GM21381 (cell line): ENCODE data around the gene THSD7B.
"Not testable (repeated sequence)": the region's sequence is repeated elsewhere in the genome, so short reads cannot be mapped to it uniquely, and the experiment has no call there.

ENCODE experiments used
- ATAC-seq: cut with Tn5 transposase; IDR thresholded peaks from one replicate; pipeline ENCODE4 v1.9.1; 2021; ENCODE audit warnings: mild to moderate bottlenecking, moderate library complexity; ENCODE audit not compliant: unreplicated experiment

Gene THSD7B

GRCh38 chr2:137031731-137032130 is 266.4 kb downstream of the THSD7B start:
- no peak for ATAC-seq

DNA sequence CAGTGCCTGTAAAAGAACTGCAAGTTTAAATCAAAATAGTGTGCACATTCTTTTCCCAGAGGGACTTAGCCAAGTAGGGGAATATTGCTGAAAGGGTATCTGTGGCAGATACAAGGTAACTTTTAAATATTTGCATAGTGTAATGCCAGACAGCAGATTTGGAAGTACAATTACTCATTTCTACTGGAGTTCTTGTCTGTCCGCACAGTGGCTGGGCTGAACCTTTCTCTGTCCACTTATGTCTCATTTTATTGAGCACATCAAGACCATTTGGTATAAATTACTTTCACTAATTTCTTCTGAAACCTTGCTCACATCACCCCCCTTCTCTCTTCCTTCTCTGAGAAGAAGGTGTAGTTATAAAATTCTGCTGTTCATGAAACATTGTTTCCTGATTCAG is 271.3 kb downstream of the THSD7B start:
- no peak for ATAC-seq

GRCh38 chr2:137039482-137040152 is 274.3 kb downstream of the THSD7B start:
- ATAC-seq: no peak

GRCh38 chr2:137047369-137047768 is 282.0 kb downstream of the THSD7B start:
- no peak for ATAC-seq

GRCh38 chr2:137048455-137048854 is 283.1 kb downstream of the THSD7B start:
- ATAC-seq: no peak

DNA sequence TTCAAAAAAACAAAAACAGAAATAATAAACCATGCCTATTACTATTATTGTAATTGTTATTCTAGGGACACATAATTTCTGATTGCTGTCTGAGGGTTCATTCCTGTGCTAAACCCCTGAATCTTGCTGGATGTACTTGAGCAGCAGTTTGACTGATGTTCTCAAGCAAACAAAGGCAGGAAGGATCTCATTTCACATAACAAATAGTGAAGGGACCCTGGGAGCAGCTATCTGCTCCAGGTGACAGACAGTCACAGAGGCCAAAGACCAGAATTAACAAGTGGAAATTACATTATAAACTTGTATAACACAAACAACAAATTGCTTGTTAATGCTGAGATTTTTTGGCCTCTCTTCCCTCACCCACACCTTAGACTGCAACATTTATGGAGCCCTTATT is 284.2 kb downstream of the THSD7B start:
- ATAC-seq: no peak

DNA sequence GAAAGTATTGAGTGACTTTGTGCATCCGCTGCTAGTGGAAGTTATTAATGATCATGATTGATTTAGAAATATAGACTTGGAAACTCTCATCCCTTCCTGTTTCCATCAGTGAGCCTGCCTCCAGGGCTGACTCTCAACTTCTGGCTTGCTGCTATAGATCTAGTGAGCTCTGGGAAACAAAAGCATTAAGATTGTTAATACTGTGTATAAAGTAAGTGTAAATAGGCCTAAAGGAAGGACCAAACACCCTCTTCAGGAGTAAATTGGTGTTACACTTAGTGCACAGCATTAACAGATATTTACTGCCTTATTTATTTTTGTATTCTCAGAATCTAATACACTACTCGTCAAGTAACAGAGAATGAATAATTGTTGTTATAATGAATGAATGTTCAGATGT is 285.6 kb downstream of the THSD7B start:
- ATAC-seq: no peak

DNA sequence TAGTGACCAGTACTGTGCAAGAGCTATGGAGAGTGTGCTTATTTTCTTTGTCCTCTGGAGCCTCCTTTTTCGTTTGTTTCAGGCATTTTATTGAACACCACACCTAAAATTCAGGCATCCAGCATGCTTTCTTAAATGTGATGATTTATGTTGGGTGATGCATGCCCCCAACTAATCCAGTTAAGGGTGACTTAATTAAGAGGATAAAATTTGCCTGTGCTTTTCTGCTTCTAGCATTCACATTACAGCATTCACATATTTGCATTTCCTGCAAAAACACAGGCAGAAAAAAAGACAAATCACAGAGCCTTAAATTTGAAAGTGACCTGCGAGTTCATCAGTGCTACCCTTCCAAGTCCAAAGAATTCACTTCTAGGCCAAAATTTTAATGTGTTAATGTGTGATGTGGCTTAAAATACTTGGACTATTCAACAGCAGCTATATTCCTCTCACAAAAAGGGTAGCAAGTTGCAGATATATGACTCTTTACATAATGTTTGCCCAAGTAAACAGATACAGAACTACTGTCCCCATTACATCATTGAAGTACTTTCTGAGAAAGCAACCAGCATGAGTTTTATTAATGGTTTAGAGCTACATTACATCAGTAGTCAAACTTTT is 286.5 kb downstream of the THSD7B start:
- ATAC-seq: no peak

DNA sequence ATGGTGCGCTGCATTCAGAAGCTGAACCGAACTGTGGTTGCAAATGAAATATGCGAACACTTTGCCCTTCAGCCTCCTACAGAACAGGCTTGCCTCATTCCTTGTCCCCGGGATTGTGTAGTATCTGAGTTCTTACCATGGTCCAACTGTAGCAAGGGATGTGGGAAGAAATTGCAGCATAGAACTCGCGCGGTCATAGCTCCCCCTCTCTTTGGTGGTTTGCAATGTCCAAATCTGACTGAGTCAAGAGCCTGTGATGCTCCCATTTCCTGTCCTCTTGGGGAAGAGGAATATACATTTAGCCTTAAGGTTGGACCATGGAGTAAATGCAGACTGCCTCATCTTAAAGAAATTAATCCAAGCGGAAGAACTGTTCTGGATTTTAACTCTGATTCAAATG is 291.4 kb downstream of the THSD7B start:
- ATAC-seq: no peak

DNA sequence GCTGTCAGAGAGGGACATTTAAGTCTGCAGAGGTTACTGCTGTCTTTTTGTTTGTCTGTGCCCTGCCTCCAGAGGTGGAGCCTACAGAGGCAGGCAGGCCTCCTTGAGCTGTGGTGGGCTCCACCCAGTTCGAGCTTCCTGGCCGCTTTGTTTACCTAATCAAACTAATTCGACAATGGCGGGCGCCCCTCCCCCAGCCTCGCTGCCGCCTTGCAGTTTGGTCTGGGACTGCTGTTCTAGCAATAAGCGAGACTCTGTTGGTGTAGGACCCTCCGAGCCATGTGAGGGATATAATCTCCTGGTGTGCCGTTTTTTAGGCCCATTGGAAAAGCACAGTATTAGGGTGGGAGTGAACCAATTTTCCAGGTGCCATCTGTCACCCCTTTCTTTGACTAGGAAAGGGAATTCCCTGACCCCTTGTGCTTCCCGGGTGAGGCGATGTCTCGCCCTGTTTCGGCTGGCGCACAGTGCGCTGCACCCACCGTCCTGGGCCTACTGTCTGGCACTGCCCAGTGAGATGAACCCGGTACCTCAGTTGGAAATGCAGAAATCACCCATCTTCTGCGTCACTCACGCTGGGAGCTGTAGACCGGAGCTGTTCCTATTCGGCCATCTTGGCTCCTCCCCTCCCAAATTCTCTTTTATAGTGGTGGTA is 310.9 kb downstream of the THSD7B start:
- ATAC-seq: not testable (repeated sequence)

DNA sequence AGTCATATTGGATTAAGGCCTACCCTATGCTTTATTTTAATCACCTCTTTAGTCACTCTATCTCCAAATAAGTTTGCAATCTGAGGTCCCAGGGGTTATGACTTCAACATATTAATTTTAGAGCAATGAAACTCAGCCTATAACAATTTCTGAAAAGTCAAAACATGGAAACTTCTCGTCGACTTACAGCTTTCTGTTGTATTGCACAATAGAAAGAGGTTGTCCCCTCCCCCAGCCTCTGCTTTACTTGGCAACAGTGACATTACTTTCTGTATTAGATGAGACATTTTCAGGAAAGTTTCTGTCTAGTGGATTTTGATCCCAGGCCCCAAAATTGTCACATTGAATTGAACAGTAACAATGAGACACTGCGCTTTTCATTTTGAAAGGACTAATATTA is 326.4 kb downstream of the THSD7B start:
- no peak for ATAC-seq

- no peak for ATAC-seq
Observed at GRCh38 chr2:137093116-137093515, 327.8 kb downstream of the THSD7B start.

GRCh38 chr2:137096187-137096586 is 330.8 kb downstream of the THSD7B start:
- ATAC-seq: no peak

GRCh38 chr2:137096693-137097092 is 331.3 kb downstream of the THSD7B start:
- ATAC-seq: no peak

DNA sequence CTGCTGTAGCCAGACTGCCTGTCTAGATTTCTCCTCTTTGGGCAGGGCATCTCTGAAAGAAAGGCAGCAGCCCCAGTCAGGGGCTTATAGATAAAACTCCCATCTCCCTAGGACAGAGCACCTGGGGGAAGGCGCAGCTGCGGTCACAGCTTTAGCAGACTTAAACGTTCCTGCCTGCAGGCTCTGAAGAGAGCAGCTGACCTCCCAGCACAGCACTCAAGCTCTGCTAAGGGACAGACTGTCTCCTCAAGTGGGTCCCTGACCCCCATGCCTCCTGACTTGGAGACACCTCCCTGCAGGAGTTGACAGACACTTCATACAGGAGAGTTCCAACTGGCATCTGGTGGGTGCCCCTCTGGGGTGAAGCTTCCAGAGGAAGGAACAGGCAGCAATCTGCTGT is 336.5 kb downstream of the THSD7B start:
- ATAC-seq: not testable (repeated sequence)

DNA sequence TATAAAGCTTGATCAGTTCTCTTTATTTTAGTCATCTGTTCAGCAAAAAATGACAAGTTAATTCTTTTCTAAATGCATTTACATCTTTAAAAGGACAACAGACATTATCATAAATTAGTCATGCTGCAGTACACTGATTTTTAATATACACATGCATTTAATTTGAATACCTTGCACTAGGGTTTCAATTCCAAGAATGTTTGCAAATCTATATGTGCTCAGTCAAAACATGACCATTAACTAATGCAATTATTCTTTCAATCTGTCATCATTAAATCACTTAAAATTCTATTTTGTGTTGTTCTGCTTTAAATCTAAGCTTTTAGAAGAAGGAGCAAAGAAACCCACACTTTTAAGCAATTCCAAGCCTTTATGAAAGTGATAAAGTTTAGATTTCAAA is 342.6 kb downstream of the THSD7B start:
- no peak for ATAC-seq

- ATAC-seq: no peak
Observed at GRCh38 chr2:137111896-137112295, 346.6 kb downstream of the THSD7B start.

GRCh38 chr2:137115081-137115794 is 349.9 kb downstream of the THSD7B start:
- ATAC-seq: no peak

GRCh38 chr2:137115795-137116089 is 350.4 kb downstream of the THSD7B start:
- ATAC-seq: no peak

- no peak for ATAC-seq
Observed at GRCh38 chr2:137117385-137117784, 352.0 kb downstream of the THSD7B start.

GRCh38 chr2:137118140-137118539 is 352.8 kb downstream of the THSD7B start:
- no peak for ATAC-seq

DNA sequence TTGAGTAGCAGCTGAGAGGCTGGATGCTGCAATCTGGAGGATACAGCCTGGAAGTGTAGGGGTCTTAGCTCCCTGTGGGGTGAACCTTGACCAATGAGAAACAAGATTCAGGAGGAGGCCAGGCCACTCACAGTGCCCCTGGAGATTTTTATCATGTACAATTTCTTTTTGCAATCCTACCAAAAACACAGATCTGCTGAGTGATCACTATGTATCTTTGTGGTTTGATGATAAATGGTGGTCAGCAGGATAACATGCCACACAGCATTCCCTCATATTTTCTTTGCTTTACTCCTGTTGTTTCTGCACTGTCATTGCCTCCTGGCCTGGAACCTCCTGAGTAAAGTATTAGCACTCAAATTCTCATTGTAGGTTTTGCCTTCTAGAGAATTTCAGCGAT is 357.9 kb downstream of the THSD7B start:
- no peak for ATAC-seq
